HepG2 (cell line): ENCODE measurements around the gene PDK2. TPM values are rescaled to one million over a fixed set of nuclear protein-coding genes. Genes with fewer than 3 reads are reported as not detected.

Experiments
- ATAD3A ChIP-seq: sonication (generic); formaldehyde crosslinking; IDR thresholded peaks from 2 replicates; pipeline ENCODE4 v1.4.0; 2020; ENCODE audit warnings: missing genetic modification reagents
- BORCS8-MEF2B ChIP-seq: sonication (generic); formaldehyde crosslinking; IDR thresholded peaks from 2 replicates; pipeline ENCODE4 v1.8.0; 2022; ENCODE audit warnings: mild to moderate bottlenecking, missing genetic modification reagents
- FOXC1 ChIP-seq: sonication (generic); formaldehyde crosslinking; IDR thresholded peaks from 2 replicates; pipeline ENCODE4 v1.8.0; 2022; ENCODE audit warnings: mild to moderate bottlenecking, missing genetic modification reagents, borderline replicate concordance
- PTBP1 ChIP-seq: fragments of 200-400 bp; formaldehyde crosslinking; IDR thresholded peaks from 2 replicates; pipeline ENCODE4 v1.6.1; 2018; ENCODE audit warnings: low read length, low read depth; ENCODE audit not compliant: poor library complexity, severe bottlenecking
- RELA ChIP-seq: sonication (generic); formaldehyde crosslinking; IDR thresholded peaks from 2 replicates; pipeline ENCODE4 v1.4.0; 2020; ENCODE audit warnings: missing genetic modification reagents
- SMAD3 ChIP-seq: sonication (generic); formaldehyde crosslinking; IDR thresholded peaks from 2 replicates; pipeline ENCODE4 v1.4.0; 2020; ENCODE audit warnings: missing genetic modification reagents
- SP5 ChIP-seq: IDR thresholded peaks from 2 replicates; pipeline ENCODE4 v1.6.1; 2016; ENCODE audit warnings: low read depth, borderline replicate concordance
- SRY ChIP-seq: sonication (generic); formaldehyde crosslinking; IDR thresholded peaks from 2 replicates; pipeline ENCODE4 v1.8.0; 2022; ENCODE audit warnings: mild to moderate bottlenecking, missing genetic modification reagents
- ZNF747 ChIP-seq: sonication (generic); formaldehyde crosslinking; IDR thresholded peaks from 2 replicates; pipeline ENCODE4 v1.8.1; 2023; ENCODE audit warnings: missing genetic modification reagents, mild to moderate bottlenecking, borderline replicate concordance
- ZSCAN31 ChIP-seq: sonication (generic); formaldehyde crosslinking; IDR thresholded peaks from 2 replicates; pipeline ENCODE4 v1.5.0; 2020; ENCODE audit warnings: low read depth, mild to moderate bottlenecking, missing genetic modification reagents
- polyA plus RNA-seq, 8 experiments: library from polyadenylated mRNA; depleted of rRNA in 3 of 8; stranded (reverse) in 7 of 8; unstranded in 1 of 8; fragments of >200 nt; fragmentation: Illumina TruSeq in 4 of 8; extraction: Trizol in 4 of 8; gene quantifications; 2 replicates each; pipeline versions ENCODE4 v1.2.1 to v1.2.3, GENCODE V29; 2011 to 2016; ENCODE audit warnings: low read depth in 4 of 8, missing spikeins in 1 of 8, mixed read lengths in 1 of 8; ENCODE audit not compliant: insufficient read depth in 1 of 8
- total RNA-seq, 5 experiments: library from RNA; depleted of rRNA; stranded (reverse); fragments of >200 nt; fragmentation: Illumina TruSeq; extraction: Trizol; gene quantifications; 2 replicates each; pipeline ENCODE4 v1.2.3, GENCODE V29; 2016; ENCODE audit warnings: low read depth in 1 of 5
- TF ChIP-seq, protein P1 (sequence below): sonication (generic); formaldehyde crosslinking; IDR thresholded peaks from 2 replicates; pipeline ENCODE4 v1.4.0; 2020; ENCODE audit warnings: missing genetic modification reagents, borderline replicate concordance
- TF ChIP-seq, protein P2 (sequence below): sonication (generic); formaldehyde crosslinking; IDR thresholded peaks from 2 replicates; pipeline ENCODE4 v1.4.0; 2020; ENCODE audit warnings: missing genetic modification reagents
- TF ChIP-seq, protein P3 (sequence below): sonication (generic); formaldehyde crosslinking; conservative IDR thresholded peaks from 2 replicates; pipeline ENCODE4 v1.4.0; 2020; ENCODE audit warnings: missing genetic modification reagents
- TF ChIP-seq, protein P4 (sequence below): sonication (generic); formaldehyde crosslinking; IDR thresholded peaks from 2 replicates; pipeline ENCODE4 v1.8.0; 2022; ENCODE audit warnings: mild to moderate bottlenecking, missing genetic modification reagents, moderate library complexity
- TF ChIP-seq, protein P5 (sequence below): sonication (generic); formaldehyde crosslinking; IDR thresholded peaks from 2 replicates; pipeline ENCODE4 v1.4.0; 2020; ENCODE audit warnings: missing genetic modification reagents
- TF ChIP-seq, protein P6 (sequence below): sonication (generic); formaldehyde crosslinking; IDR thresholded peaks from 2 replicates; pipeline ENCODE4 v1.4.0; 2020; ENCODE audit warnings: mild to moderate bottlenecking, missing genetic modification reagents

PDK2 gene
- total and polyA plus RNA-seq, 2 of the 13 experiments (the other 11 are each of a cell fraction or from before 2014, with no cell fraction given), result 18.5 to 59.7 TPM

DNA sequence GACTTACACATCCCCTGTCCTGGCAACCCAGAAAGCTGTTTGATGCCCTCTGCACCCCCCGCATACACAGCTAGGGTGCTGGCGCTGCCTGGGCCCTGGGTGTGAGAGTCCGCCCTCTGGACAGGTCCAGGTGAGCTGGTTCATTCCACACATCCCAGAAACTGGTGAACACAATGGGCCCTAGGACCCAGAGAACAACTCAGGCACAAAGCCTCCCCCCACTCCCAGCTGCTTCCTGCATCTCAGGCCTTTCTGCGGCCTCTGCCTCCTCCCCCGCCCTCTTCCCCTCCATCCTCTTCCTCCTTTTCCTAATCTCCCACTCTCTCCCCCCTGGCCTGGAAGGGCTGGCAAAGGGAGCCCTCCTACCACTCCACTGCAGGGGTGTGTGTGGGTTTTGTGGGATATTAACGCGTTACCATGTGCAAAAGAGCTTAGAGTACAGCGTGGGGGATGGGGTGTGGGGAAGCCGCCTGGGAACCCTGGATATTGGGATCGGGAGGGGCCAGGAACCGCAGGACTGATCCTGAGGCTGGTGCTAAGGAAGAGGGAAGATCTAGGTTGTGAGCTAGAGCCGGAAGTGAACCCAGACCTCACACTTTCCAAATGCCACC is 56.9 kb downstream of the PDK2 start (continued):
- TF ChIP-seq, protein P1, sequence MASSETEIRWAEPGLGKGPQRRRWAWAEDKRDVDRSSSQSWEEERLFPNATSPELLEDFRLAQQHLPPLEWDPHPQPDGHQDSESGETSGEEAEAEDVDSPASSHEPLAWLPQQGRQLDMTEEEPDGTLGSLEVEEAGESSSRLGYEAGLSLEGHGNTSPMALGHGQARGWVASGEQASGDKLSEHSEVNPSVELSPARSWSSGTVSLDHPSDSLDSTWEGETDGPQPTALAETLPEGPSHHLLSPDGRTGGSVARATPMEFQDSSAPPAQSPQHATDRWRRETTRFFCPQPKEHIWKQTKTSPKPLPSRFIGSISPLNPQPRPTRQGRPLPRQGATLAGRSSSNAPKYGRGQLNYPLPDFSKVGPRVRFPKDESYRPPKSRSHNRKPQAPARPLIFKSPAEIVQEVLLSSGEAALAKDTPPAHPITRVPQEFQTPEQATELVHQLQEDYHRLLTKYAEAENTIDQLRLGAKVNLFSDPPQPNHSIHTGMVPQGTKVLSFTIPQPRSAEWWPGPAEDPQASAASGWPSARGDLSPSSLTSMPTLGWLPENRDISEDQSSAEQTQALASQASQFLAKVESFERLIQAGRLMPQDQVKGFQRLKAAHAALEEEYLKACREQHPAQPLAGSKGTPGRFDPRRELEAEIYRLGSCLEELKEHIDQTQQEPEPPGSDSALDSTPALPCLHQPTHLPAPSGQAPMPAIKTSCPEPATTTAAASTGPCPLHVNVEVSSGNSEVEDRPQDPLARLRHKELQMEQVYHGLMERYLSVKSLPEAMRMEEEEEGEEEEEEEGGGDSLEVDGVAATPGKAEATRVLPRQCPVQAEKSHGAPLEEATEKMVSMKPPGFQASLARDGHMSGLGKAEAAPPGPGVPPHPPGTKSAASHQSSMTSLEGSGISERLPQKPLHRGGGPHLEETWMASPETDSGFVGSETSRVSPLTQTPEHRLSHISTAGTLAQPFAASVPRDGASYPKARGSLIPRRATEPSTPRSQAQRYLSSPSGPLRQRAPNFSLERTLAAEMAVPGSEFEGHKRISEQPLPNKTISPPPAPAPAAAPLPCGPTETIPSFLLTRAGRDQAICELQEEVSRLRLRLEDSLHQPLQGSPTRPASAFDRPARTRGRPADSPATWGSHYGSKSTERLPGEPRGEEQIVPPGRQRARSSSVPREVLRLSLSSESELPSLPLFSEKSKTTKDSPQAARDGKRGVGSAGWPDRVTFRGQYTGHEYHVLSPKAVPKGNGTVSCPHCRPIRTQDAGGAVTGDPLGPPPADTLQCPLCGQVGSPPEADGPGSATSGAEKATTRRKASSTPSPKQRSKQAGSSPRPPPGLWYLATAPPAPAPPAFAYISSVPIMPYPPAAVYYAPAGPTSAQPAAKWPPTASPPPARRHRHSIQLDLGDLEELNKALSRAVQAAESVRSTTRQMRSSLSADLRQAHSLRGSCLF (CRISPR knock-in tag), result no peak
- TF ChIP-seq RELA (CRISPR knock-in tag), result no peak
- no peak for TF ChIP-seq PTBP1
- TF ChIP-seq ZNF747, result peak; percentile 80
- TF ChIP-seq ATAD3A (CRISPR knock-in tag), result no peak
- no peak; the same call in none of the 2 replicates for TF ChIP-seq FOXC1 (CRISPR knock-in tag)
- peak; percentile 21; the same call in 1 of the 2 replicates for TF ChIP-seq ZSCAN31 (CRISPR knock-in tag)
- peak; percentile 66 for TF ChIP-seq SP5 (CRISPR knock-in tag)
- TF ChIP-seq, protein P2, sequence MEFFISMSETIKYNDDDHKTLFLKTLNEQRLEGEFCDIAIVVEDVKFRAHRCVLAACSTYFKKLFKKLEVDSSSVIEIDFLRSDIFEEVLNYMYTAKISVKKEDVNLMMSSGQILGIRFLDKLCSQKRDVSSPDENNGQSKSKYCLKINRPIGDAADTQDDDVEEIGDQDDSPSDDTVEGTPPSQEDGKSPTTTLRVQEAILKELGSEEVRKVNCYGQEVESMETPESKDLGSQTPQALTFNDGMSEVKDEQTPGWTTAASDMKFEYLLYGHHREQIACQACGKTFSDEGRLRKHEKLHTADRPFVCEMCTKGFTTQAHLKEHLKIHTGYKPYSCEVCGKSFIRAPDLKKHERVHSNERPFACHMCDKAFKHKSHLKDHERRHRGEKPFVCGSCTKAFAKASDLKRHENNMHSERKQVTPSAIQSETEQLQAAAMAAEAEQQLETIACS (CRISPR knock-in tag), result no peak
- TF ChIP-seq, protein P3, sequence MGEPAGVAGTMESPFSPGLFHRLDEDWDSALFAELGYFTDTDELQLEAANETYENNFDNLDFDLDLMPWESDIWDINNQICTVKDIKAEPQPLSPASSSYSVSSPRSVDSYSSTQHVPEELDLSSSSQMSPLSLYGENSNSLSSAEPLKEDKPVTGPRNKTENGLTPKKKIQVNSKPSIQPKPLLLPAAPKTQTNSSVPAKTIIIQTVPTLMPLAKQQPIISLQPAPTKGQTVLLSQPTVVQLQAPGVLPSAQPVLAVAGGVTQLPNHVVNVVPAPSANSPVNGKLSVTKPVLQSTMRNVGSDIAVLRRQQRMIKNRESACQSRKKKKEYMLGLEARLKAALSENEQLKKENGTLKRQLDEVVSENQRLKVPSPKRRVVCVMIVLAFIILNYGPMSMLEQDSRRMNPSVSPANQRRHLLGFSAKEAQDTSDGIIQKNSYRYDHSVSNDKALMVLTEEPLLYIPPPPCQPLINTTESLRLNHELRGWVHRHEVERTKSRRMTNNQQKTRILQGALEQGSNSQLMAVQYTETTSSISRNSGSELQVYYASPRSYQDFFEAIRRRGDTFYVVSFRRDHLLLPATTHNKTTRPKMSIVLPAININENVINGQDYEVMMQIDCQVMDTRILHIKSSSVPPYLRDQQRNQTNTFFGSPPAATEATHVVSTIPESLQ (CRISPR knock-in tag), result no peak
- no peak for TF ChIP-seq SMAD3 (CRISPR knock-in tag)
- TF ChIP-seq, protein P4, sequence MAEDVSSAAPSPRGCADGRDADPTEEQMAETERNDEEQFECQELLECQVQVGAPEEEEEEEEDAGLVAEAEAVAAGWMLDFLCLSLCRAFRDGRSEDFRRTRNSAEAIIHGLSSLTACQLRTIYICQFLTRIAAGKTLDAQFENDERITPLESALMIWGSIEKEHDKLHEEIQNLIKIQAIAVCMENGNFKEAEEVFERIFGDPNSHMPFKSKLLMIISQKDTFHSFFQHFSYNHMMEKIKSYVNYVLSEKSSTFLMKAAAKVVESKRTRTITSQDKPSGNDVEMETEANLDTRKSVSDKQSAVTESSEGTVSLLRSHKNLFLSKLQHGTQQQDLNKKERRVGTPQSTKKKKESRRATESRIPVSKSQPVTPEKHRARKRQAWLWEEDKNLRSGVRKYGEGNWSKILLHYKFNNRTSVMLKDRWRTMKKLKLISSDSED (CRISPR knock-in tag), result no peak
- TF ChIP-seq, protein P5, sequence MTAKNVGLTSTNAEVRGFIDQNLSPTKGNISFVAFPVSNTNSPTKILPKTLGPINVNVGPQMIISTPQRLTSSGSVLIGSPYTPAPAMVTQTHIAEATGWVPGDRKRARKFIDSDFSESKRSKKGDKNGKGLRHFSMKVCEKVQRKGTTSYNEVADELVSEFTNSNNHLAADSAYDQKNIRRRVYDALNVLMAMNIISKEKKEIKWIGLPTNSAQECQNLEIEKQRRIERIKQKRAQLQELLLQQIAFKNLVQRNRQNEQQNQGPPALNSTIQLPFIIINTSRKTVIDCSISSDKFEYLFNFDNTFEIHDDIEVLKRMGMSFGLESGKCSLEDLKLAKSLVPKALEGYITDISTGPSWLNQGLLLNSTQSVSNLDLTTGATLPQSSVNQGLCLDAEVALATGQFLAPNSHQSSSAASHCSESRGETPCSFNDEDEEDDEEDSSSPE, result no peak
- no peak for TF ChIP-seq SRY (CRISPR knock-in tag)
- TF ChIP-seq BORCS8-MEF2B (CRISPR knock-in tag), result peak; percentile 58; the same call in 1 of the 2 replicates
- TF ChIP-seq, protein P6, sequence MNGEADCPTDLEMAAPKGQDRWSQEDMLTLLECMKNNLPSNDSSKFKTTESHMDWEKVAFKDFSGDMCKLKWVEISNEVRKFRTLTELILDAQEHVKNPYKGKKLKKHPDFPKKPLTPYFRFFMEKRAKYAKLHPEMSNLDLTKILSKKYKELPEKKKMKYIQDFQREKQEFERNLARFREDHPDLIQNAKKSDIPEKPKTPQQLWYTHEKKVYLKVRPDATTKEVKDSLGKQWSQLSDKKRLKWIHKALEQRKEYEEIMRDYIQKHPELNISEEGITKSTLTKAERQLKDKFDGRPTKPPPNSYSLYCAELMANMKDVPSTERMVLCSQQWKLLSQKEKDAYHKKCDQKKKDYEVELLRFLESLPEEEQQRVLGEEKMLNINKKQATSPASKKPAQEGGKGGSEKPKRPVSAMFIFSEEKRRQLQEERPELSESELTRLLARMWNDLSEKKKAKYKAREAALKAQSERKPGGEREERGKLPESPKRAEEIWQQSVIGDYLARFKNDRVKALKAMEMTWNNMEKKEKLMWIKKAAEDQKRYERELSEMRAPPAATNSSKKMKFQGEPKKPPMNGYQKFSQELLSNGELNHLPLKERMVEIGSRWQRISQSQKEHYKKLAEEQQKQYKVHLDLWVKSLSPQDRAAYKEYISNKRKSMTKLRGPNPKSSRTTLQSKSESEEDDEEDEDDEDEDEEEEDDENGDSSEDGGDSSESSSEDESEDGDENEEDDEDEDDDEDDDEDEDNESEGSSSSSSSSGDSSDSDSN, result peak; percentile 59
